Heart right ventricle (tissue), 16 donors: Measurements from ENCODE around the gene KCNS1. TPM values are rescaled to one million over a fixed set of nuclear protein-coding genes. Genes with fewer than 3 reads are reported as not detected.

Experiments
- ATAC-seq, 8 donors: fragments of 200-7000 bp; cut with Tn5 transposase; one replicate each; pipeline ENCODE4 v1.9.1; 2020; ENCODE audit warnings: mild to moderate bottlenecking in 8 of 8, moderate library complexity in 8 of 8, moderate number of reproducible peaks in 1 of 8
- DNase-seq, 2 donors: peaks; one replicate each; pipeline ENCODE4 v3.0.0-alpha.2; 2020
- H3K27ac ChIP-seq, 10 donors: fragments of 200-600 bp; sonication (generic) in 2 of 10; one replicate each; pipeline versions ENCODE4 v1.5.0 to v1.8.0; 2020 to 2022; ENCODE audit warnings: mild to moderate bottlenecking in 3 of 10
- H3K27me3 ChIP-seq, 7 donors: fragments of 200-600 bp; one replicate each; pipeline ENCODE4 v1.8.0; 2021 to 2022; ENCODE audit warnings: mild to moderate bottlenecking in 2 of 7
- H3K36me3 ChIP-seq, 9 donors: fragments of 200-600 bp; sonication (generic) in 1 of 9; one replicate each; pipeline versions ENCODE4 v1.5.0 to v1.8.0; 2020 to 2022; ENCODE audit warnings: mild to moderate bottlenecking in 2 of 9
- H3K4me1 ChIP-seq, 9 donors: fragments of 200-600 bp; sonication (generic) in 1 of 9; one replicate each; pipeline versions ENCODE4 v1.5.0 to v1.8.0; 2020 to 2022; ENCODE audit warnings: mild to moderate bottlenecking in 4 of 9
- H3K4me3 ChIP-seq, 10 donors: fragments of 200-600 bp; sonication (generic) in 2 of 10; one replicate each; pipeline versions ENCODE4 v1.5.0 to v1.8.0; 2020 to 2022; ENCODE audit warnings: mild to moderate bottlenecking in 7 of 10, moderate library complexity in 2 of 10
- H3K9me3 ChIP-seq, 11 donors: fragments of 200-600 bp in 10 of 11; sonication (generic) in 2 of 11; one replicate each; pipeline versions ENCODE4 v1.5.0 to v1.8.0; 2013 to 2022; ENCODE audit warnings: mild to moderate bottlenecking in 2 of 11, control low read depth in 1 of 11, moderate library complexity in 1 of 11
- CTCF ChIP-seq, 9 donors: fragments of 200-600 bp; sonication (generic) in 2 of 9; IDR thresholded peaks; one replicate each; pipeline versions ENCODE4 v1.5.0 to v1.8.0; 2021 to 2022; ENCODE audit warnings: antibody characterized with exemption in 9 of 9, mild to moderate bottlenecking in 5 of 9, moderate library complexity in 1 of 9
- WGBS, 2 donors: extraction: QIAGEN DNeasy Blood & Tissue Kit; methylation state at CpG; one replicate each; pipeline ENCODE4 v1.1.7; 2013; ENCODE audit warnings: inconsistent platforms in 1 of 2; 5-methylcytosine and 5-hydroxymethylcytosine counted together
- intact Hi-C, 10 donors: fragments of 100-400 bp; cut with DNase I; formaldehyde crosslinking; loops; one replicate each; pipeline versions ENCODE4 v1.11.1 to v1.14.2; 2022
- polyA plus RNA-seq, 2 donors: library from polyadenylated mRNA; stranded (reverse); fragments of 200-250 nt; gene quantifications; one replicate each; pipeline ENCODE4 v1.2.3, GENCODE V29; 2013
- total RNA-seq, 10 donors: library from RNA; stranded (reverse); fragmentation: NEBNext Ultra II Directional in 3 of 10; extraction: Animal tissue kit (Norgen Biotek cat#: 25700) in 3 of 10; gene quantifications; one replicate each; pipeline versions ENCODE4 v1.2.1 to v1.2.4, GENCODE V29; 2021 to 2023
- donor health status: Arrhythmogenic right ventricular cardiomyopathy.
- donor health status: ischemic (EF 13 %, LVEDD 7.1; RV severe dilation, severe dysfunction).
- donor health status: healthy with polysubstance abuse.
- donor health status: DM: no; HTN: yes; CAD: no.
- donor health status: DM: no; HTN: no; CAD: no.
- donor health status: ischemic (EF 25% LVEDD 6.9; RV normal size, moderate dysfunction).
- donor health status: ischemic (EF 25% LVEDD 5.7; RV mildly dilated, moderate dysfunction).
- donor health status: healthy.
- donor health status: DM: yes; HTN: yes; CAD: no.
- donor health status: Ischemic cardiomyopathy.
- donor health status: ischemic (EF 35%, LVEDD 5.7; RV mildly dilated, moderate dysfunction).
- donor health status: nonischemic (EF 11% LVEDD 7.7; RV severe dilation, severe dysfunction).
- donor health status: DM: yes; HTN: yes; CAD: no.
- donor health status: PGD.
- donor health status: ischemic (EF 29% LVEDD 5.4; RV normal size, mild dysfunction).
- donor health status: nonischemic (EF 23%, LVEDD 6.1; RV moderate dilation, normal function).

KCNS1 gene
- total and polyA plus RNA-seq, 12 donors: 0.04 to 0.09 TPM; not detected in 10

- Histone ChIP-seq H3K27ac (no peak overlapping the region), H3K4me1 (peaks cover 2 to 14% (median 7%) of the 10 kb centered on the region in 9 donors), H3K36me3 (no peaks in the 10 kb centered on the region), H3K9me3 (no peaks in the 10 kb centered on the region), H3K4me3 (no peak overlapping the region), H3K27me3 (peaks cover 0 to 54% (median 50%) of the 10 kb centered on the region in 7 donors)
- WGBS, 2 donors: 6 to 7% methylated on average over 7 of the region's 7 CpGs
- DNase-seq (peak in 1 of 2 donors; percentile 57), ATAC-seq (peak in 6 of 8 donors; percentile 38 to 71 (median 54))
- intact Hi-C loops: loop anchor here in 9 of 10 donors (1.0 to 10.0 kb wide), 8 partner anchors 49 to 85 kb away; no protein-coding TSS in a partner anchor
- TF ChIP-seq CTCF (IDR thresholded peaks at IDR 0.05): peak; percentile 55 to 78 (median 72)
Observed at GRCh38 chr20:45095805-45096238, 5.1 kb downstream of the KCNS1 start.

- Histone ChIP-seq H3K4me1 (peaks cover 2 to 10% (median 7%) of the 10 kb centered on the region in 9 donors), H3K36me3 (no peaks in the 10 kb centered on the region), H3K27me3 (peaks cover 0 to 47% (median 42%) of the 10 kb centered on the region in 7 donors), H3K4me3 (no peak overlapping the region), H3K9me3 (no peaks in the 10 kb centered on the region), H3K27ac (no peak overlapping the region)
- DNase-seq: no peak
- TF ChIP-seq CTCF (IDR thresholded peaks at IDR 0.05): no peak
- no peak for ATAC-seq
- intact Hi-C loops: loop anchor here (1.0 to 10.0 kb wide), 5 partner anchors 48 to 83 kb away; no protein-coding TSS in a partner anchor
- WGBS, 2 donors: 92 to 93% methylated on average over 11 of the region's 11 CpGs
Observed at GRCh38 chr20:45094864-45095574, 5.9 kb downstream of the KCNS1 start.

GRCh38 chr20:45094201-45094600, 6.7 kb downstream of the KCNS1 start:
- H3K27ac ChIP-seq: no peak overlapping the region
- intact Hi-C loops: loop anchor here in 4 of 10 donors (5.0 to 10.0 kb wide), 3 partner anchors 47 to 82 kb away; no protein-coding TSS in a partner anchor
- H3K4me3 ChIP-seq: no peak overlapping the region
- DNase-seq (no peak), ATAC-seq (no peak)
- H3K36me3 ChIP-seq: peaks cover 0 to 5% (median 0%) of the 10 kb centered on the region in 9 donors
- H3K27me3 ChIP-seq: peaks cover 0 to 39% (median 33%) of the 10 kb centered on the region in 7 donors
- TF ChIP-seq CTCF (IDR thresholded peaks at IDR 0.05): no peak
- peaks cover 2 to 10% (median 7%) of the 10 kb centered on the region in 9 donors for H3K4me1 ChIP-seq
- WGBS, 2 donors: 92% methylated on average over 2 of the region's 2 CpGs
- no peaks in the 10 kb centered on the region for H3K9me3 ChIP-seq

GRCh38 chr20:45092898-45093297, 8.0 kb downstream of the KCNS1 start:
- H3K27me3 ChIP-seq: peaks cover 0 to 30% (median 20%) of the 10 kb centered on the region in 7 donors
- intact Hi-C loops: loop anchor here in 4 of 10 donors (5.0 to 10.0 kb wide), 3 partner anchors 46 to 81 kb away; no protein-coding TSS in a partner anchor

More at GRCh38 chr20:45092898-45093297, 8.0 kb downstream of the KCNS1 start:
- ATAC-seq (no peak), DNase-seq (no peak)
- no peak for TF ChIP-seq CTCF (IDR thresholded peaks at IDR 0.05)
- Histone ChIP-seq H3K9me3 (no peaks in the 10 kb centered on the region), H3K27ac (no peak overlapping the region), H3K4me1 (peaks cover 0 to 5% (median 3%) of the 10 kb centered on the region in 9 donors), H3K4me3 (no peak overlapping the region), H3K36me3 (peaks cover 0 to 5% (median 0%) of the 10 kb centered on the region in 9 donors)
- 88 to 90% methylated on average over 7 of the region's 7 CpGs for WGBS, 2 donors
